Measurements from ENCODE around the gene ZNF106. TPM values are rescaled to one million over a fixed set of nuclear protein-coding genes. Genes with fewer than 3 reads are reported as not detected.

Gene ZNF106
- total RNA-seq, 1 donor from 2014 or later = 69.6 TPM

GRCh38 chr15:42402455-42403205 lies 88.3 kb downstream of the ZNF106 start:
- no peak overlapping the region for H3K27ac Mint-ChIP-seq (ENCODE audit: unreplicated experiment)
- DNase-seq (ENCODE audit: low read depth) (no peak), FAIRE-seq (no peak)
- Histone ChIP-seq H3K4me2 (ENCODE audit: low read length) (no peak overlapping the region), H4K20me1 (ENCODE audit: insufficient read depth, low read length) (no peaks in the 10 kb centered on the region), H3K27ac (ENCODE audit: low read depth, low read length) (no peak overlapping the region), H3K27me3 (ENCODE audit: insufficient read depth, low read length) (no peaks in the 10 kb centered on the region), H3K36me3 (ENCODE audit: insufficient read depth, low read length) (no peaks in the 10 kb centered on the region), H3K4me1 (ENCODE audit: insufficient read depth, low read length) (peaks cover 3% of the 10 kb centered on the region), H3K4me3 (ENCODE audit: insufficient read depth, low read depth, low read length) (no peak overlapping the region), H3K9ac (ENCODE audit: low read length) (no peak overlapping the region), H2AFZ (ENCODE audit: low read depth, low read length) (no peak overlapping the region), H3K9me3 (ENCODE audit: insufficient read depth, low read depth, low read length) (no peaks in the 10 kb centered on the region), H3K79me2 (ENCODE audit: insufficient read depth, low read length) (no peaks in the 10 kb centered on the region)
- H3K4me3 Mint-ChIP-seq (ENCODE audit: unreplicated experiment) = no peak overlapping the region
- H3K36me3 Mint-ChIP-seq (ENCODE audit: low read depth, unreplicated experiment) = peaks cover 2% of the 10 kb centered on the region
- TF ChIP-seq EZH2 (IDR thresholded peaks at IDR 0.05; ENCODE audit: insufficient read depth, low read length) = no peak
- TF ChIP-seq, protein P1, sequence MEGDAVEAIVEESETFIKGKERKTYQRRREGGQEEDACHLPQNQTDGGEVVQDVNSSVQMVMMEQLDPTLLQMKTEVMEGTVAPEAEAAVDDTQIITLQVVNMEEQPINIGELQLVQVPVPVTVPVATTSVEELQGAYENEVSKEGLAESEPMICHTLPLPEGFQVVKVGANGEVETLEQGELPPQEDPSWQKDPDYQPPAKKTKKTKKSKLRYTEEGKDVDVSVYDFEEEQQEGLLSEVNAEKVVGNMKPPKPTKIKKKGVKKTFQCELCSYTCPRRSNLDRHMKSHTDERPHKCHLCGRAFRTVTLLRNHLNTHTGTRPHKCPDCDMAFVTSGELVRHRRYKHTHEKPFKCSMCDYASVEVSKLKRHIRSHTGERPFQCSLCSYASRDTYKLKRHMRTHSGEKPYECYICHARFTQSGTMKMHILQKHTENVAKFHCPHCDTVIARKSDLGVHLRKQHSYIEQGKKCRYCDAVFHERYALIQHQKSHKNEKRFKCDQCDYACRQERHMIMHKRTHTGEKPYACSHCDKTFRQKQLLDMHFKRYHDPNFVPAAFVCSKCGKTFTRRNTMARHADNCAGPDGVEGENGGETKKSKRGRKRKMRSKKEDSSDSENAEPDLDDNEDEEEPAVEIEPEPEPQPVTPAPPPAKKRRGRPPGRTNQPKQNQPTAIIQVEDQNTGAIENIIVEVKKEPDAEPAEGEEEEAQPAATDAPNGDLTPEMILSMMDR (IDR thresholded peaks at IDR 0.05; ENCODE audit: insufficient read depth, low read depth, low read length) = no peak
- no peaks in the 10 kb centered on the region for H3K9me3 Mint-ChIP-seq (ENCODE audit: unreplicated experiment)
- H3K4me1 Mint-ChIP-seq (ENCODE audit: low read depth, unreplicated experiment) = no peaks in the 10 kb centered on the region
- H3K27me3 Mint-ChIP-seq (ENCODE audit: low read depth, unreplicated experiment) = no peaks in the 10 kb centered on the region

- no peaks in the 10 kb centered on the region for H3K79me2 ChIP-seq (ENCODE audit: insufficient read depth, low read length)
- Mint-ChIP-seq H3K27me3 (ENCODE audit: low read depth, unreplicated experiment) (no peaks in the 10 kb centered on the region), H3K4me1 (ENCODE audit: low read depth, unreplicated experiment) (no peaks in the 10 kb centered on the region), H3K27ac (ENCODE audit: unreplicated experiment) (no peak overlapping the region), H3K36me3 (ENCODE audit: low read depth, unreplicated experiment) (peaks cover 2% of the 10 kb centered on the region), H3K4me3 (ENCODE audit: unreplicated experiment) (no peak overlapping the region), H3K9me3 (ENCODE audit: unreplicated experiment) (no peaks in the 10 kb centered on the region)
- H3K9ac ChIP-seq (ENCODE audit: low read length) = no peak overlapping the region
- H3K27me3 ChIP-seq (ENCODE audit: insufficient read depth, low read length) = no peaks in the 10 kb centered on the region
- no peaks in the 10 kb centered on the region for H4K20me1 ChIP-seq (ENCODE audit: insufficient read depth, low read length)
- H2AFZ ChIP-seq (ENCODE audit: low read depth, low read length) = no peak overlapping the region
- no peak for FAIRE-seq
- no peak overlapping the region for H3K27ac ChIP-seq (ENCODE audit: low read depth, low read length)
- no peak overlapping the region for H3K4me3 ChIP-seq (ENCODE audit: insufficient read depth, low read depth, low read length)
- H3K9me3 ChIP-seq (ENCODE audit: insufficient read depth, low read depth, low read length) = no peaks in the 10 kb centered on the region
- TF ChIP-seq EZH2 (IDR thresholded peaks at IDR 0.05; ENCODE audit: insufficient read depth, low read length) = no peak
- TF ChIP-seq, protein P1 (IDR thresholded peaks at IDR 0.05; ENCODE audit: insufficient read depth, low read depth, low read length) = no peak
- H3K4me1 ChIP-seq (ENCODE audit: insufficient read depth, low read length) = peaks cover 3% of the 10 kb centered on the region
- DNase-seq (ENCODE audit: low read depth) = no peak
- H3K4me2 ChIP-seq (ENCODE audit: low read length) = no peak overlapping the region
- H3K36me3 ChIP-seq (ENCODE audit: insufficient read depth, low read length) = no peaks in the 10 kb centered on the region
Observed at GRCh38 chr15:42401544-42402454, 89.1 kb downstream of the ZNF106 start.
